Transverse colon (tissue), 4 donors: ENCODE results near the gene CHCHD6. TPM values are rescaled to one million over a fixed set of nuclear protein-coding genes. Genes with fewer than 3 reads are reported as not detected.
A peak's percentile ranks its signal among the peaks of the same experiment; 100 is the strongest.

ENCODE experiments used
- DNase-seq: peaks from one replicate; pipeline ENCODE4 v3.0.0-alpha.2; 2019
- H3K27ac ChIP-seq, 4 donors: fragments of 200-600 bp; sonication (generic); 2 replicates each; pipeline ENCODE4 v1.5.1; 2016 to 2018; ENCODE audit warnings: inconsistent platforms in 4 of 4
- H3K27me3 ChIP-seq: fragments of 200-600 bp; sonication (generic); 2 replicates; pipeline ENCODE4 v1.5.1; 2017; ENCODE audit warnings: inconsistent platforms
- H3K36me3 ChIP-seq, 4 donors: fragments of 200-600 bp; sonication (generic); 2 replicates each; pipeline ENCODE4 v1.5.1; 2017 to 2019; ENCODE audit warnings: inconsistent platforms in 4 of 4
- H3K4me1 ChIP-seq, 4 donors: fragments of 200-600 bp; sonication (generic); 2 replicates each; pipeline ENCODE4 v1.5.1; 2017 to 2020; ENCODE audit warnings: inconsistent platforms in 4 of 4
- H3K4me3 ChIP-seq, 4 donors: fragments of 200-600 bp; sonication (generic); 1 replicate in 1 of 4; 2 replicates in 3 of 4; pipeline versions ENCODE4 v1.5.1 to v1.6.1; 2017 to 2019; ENCODE audit warnings: inconsistent platforms in 4 of 4
- H3K9me3 ChIP-seq, 2 donors: fragments of 200-600 bp; sonication (generic); 2 replicates each; pipeline ENCODE4 v1.5.1; 2017 to 2019; ENCODE audit warnings: inconsistent platforms in 2 of 2
- CTCF ChIP-seq, 5 experiments: fragments of 200-600 bp in 3 of 5; fragments of 450-650 bp in 2 of 5; sonication (generic) in 3 of 5; IDR thresholded peaks; 1 replicate in 2 of 5; 2 replicates in 3 of 5; pipeline ENCODE4 v1.5.1; 2016 to 2017; ENCODE audit warnings: antibody characterized with exemption in 5 of 5, inconsistent platforms in 3 of 5, mild to moderate bottlenecking in 2 of 5, moderate library complexity in 1 of 5
- EP300 ChIP-seq: sonication (generic); formaldehyde crosslinking; IDR thresholded peaks from one replicate; pipeline ENCODE4 v1.6.1; 2017; ENCODE audit warnings: antibody characterized with exemption, low read depth
- POLR2A ChIP-seq: fragments of 450-650 bp; IDR thresholded peaks from one replicate; pipeline ENCODE4 v1.6.1; 2016; ENCODE audit warnings: antibody characterized with exemption, mild to moderate bottlenecking, moderate library complexity
- POLR2AphosphoS5 ChIP-seq, 3 donors: sonication (generic); formaldehyde crosslinking; IDR thresholded peaks; one replicate each; pipeline ENCODE4 v1.6.1; 2016; ENCODE audit warnings: antibody characterized with exemption in 3 of 3
- WGBS, 2 donors: methylation state at CpG; one replicate each; pipeline ENCODE4 v1.1.5; 2018; ENCODE audit warnings: low coverage in 1 of 2; 5-methylcytosine and 5-hydroxymethylcytosine counted together
- in situ Hi-C, 4 donors: fragments of 200-750 bp; cut with MboI; loops; one replicate each; pipeline versions ENCODE4 v1.15.0 to v1.15.1; 2017; ENCODE audit warnings: low sequenced_read_pairs in 3 of 4, low pct_ligation_motif_present in 1 of 4, low pct_unique_long_range_greater_than_20kb in 1 of 4
- intact Hi-C: fragments of 100-400 bp; cut with DNase I; formaldehyde crosslinking; loops from one replicate; pipeline ENCODE4 v1.15.1; 2023; ENCODE audit warnings: low total_unique reads
- total RNA-seq, 4 donors: library from RNA; depleted of rRNA; stranded (reverse); fragments of >200 nt; gene quantifications; one replicate each; pipeline ENCODE4 v1.1.0, GENCODE V29; 2016

CHCHD6 gene
- total RNA-seq, 4 donors from 2014 or later, result 4.6 to 12.1 (median 5.3) TPM

GRCh38 chr3:126945171-126945721 is 241.2 kb downstream of the CHCHD6 start:
- Histone ChIP-seq H3K9me3 (no peaks in the 10 kb centered on the region), H3K36me3 (no peaks in the 10 kb centered on the region), H3K27me3 (no peaks in the 10 kb centered on the region), H3K4me1 (no peaks in the 10 kb centered on the region), H3K4me3 (no peak overlapping the region), H3K27ac (no peak overlapping the region)
- WGBS, 2 donors, result 88 to 100% methylated on average over 1 to 17 of the region's 17 CpGs
- no peak for DNase-seq
- no peak for TF ChIP-seq EP300
- no peak for TF ChIP-seq CTCF (IDR thresholded peaks at IDR 0.05)
- TF ChIP-seq POLR2A, result no peak
- no peak for TF ChIP-seq POLR2AphosphoS5 (IDR thresholded peaks at IDR 0.05)
- intact Hi-C loops (no loop called here), in situ Hi-C loops (no loop called here)

- no peak for DNase-seq
- TF ChIP-seq EP300 (no peak), POLR2AphosphoS5 (IDR thresholded peaks at IDR 0.05) (no peak), POLR2A (no peak), CTCF (IDR thresholded peaks at IDR 0.05) (no peak)
- Histone ChIP-seq H3K27ac (no peak overlapping the region), H3K4me3 (no peak overlapping the region), H3K9me3 (no peaks in the 10 kb centered on the region), H3K36me3 (no peaks in the 10 kb centered on the region), H3K27me3 (no peaks in the 10 kb centered on the region), H3K4me1 (no peaks in the 10 kb centered on the region)
- in situ Hi-C loops (no loop called here), intact Hi-C loops (no loop called here)
- WGBS, 2 donors, result 91 to 100% methylated on average over 1 to 9 of the region's 9 CpGs
Observed at GRCh38 chr3:126945891-126946290, 241.9 kb downstream of the CHCHD6 start.

GRCh38 chr3:126946405-126946804 is 242.4 kb downstream of the CHCHD6 start:
- WGBS, 2 donors, result 86 to 89% methylated on average over 1 to 10 of the region's 11 CpGs
- no peak overlapping the region for H3K27ac ChIP-seq
- no peaks in the 10 kb centered on the region for H3K36me3 ChIP-seq
- no peak overlapping the region for H3K4me3 ChIP-seq
- H3K4me1 ChIP-seq, result no peaks in the 10 kb centered on the region
- no peaks in the 10 kb centered on the region for H3K9me3 ChIP-seq
- intact Hi-C loops (no loop called here), in situ Hi-C loops (no loop called here)
- H3K27me3 ChIP-seq, result no peaks in the 10 kb centered on the region
- DNase-seq, result no peak
- TF ChIP-seq POLR2AphosphoS5 (IDR thresholded peaks at IDR 0.05) (no peak), CTCF (IDR thresholded peaks at IDR 0.05) (no peak), EP300 (no peak), POLR2A (no peak)

- Histone ChIP-seq H3K4me3 (no peak overlapping the region), H3K36me3 (no peaks in the 10 kb centered on the region), H3K9me3 (no peaks in the 10 kb centered on the region), H3K4me1 (no peaks in the 10 kb centered on the region), H3K27me3 (no peaks in the 10 kb centered on the region), H3K27ac (no peak overlapping the region)
- TF ChIP-seq CTCF (IDR thresholded peaks at IDR 0.05) (no peak), POLR2AphosphoS5 (IDR thresholded peaks at IDR 0.05) (peak in 1 of 3 donors; percentile 14)
- intact Hi-C loops, result no loop called here
- 57 to 90% methylated on average over 2 to 8 of the region's 8 CpGs for WGBS, 2 donors
- DNase-seq, result no peak
- in situ Hi-C loops, result no loop called here
Observed at GRCh38 chr3:126947429-126947828, 243.4 kb downstream of the CHCHD6 start.
